Mesenchymal stem cell (in vitro differentiated cells and primary cell): Measurements from ENCODE around the gene RDH14. TPM values are rescaled to one million over a fixed set of nuclear protein-coding genes. Genes with fewer than 3 reads are reported as not detected.

Experiments used
- small RNA-seq: library from polyadenylated mRNA; stranded (forward); fragments of <200 nt; extraction: miRNeasy Mini kit (QIAGEN cat#:217004); gene quantifications from one replicate; pipeline ENCODE3, GENCODE V24; 2013; ENCODE audit warnings: low read depth

Gene RDH14

Small RNA genes lying within 50 kb of the gene (small RNA-seq; reads per million reads assigned to genes)
- not detected for gene RNU6-1215P
